Activated CD4-positive, alpha-beta T cell treated with anti-CD3 and anti-CD28 coated beads for 36 hours (primary cell): ENCODE results near the gene NFIA. TPM values are rescaled to one million over a fixed set of nuclear protein-coding genes. Genes with fewer than 3 reads are reported as not detected.

Experiments
- ATAC-seq: fragments of 200-7000 bp; cut with Tn5 transposase; one replicate; pipeline ENCODE4 v1.10.0; 2021; ENCODE audit warnings: mild to moderate bottlenecking, moderate library complexity
- CTCF ChIA-PET: fragments of 350-600 bp; sonication (Branson Sonifier 250); formaldehyde crosslinking; loops from one replicate; lab custom pipeline; 2021; ENCODE audit warnings: antibody characterized with exemption; lab: Charles Lee
- POLR2A ChIA-PET: fragments of 350-600 bp; sonication (Branson Sonifier 250); formaldehyde crosslinking; loops from one replicate; lab custom pipeline; 2021; ENCODE audit warnings: antibody characterized with exemption, inconsistent platforms; lab: Charles Lee
- DNase-seq: peaks from one replicate; pipeline ENCODE4 v3.0.0-alpha.2; 2020
- H3K27ac Mint-ChIP-seq: one replicate; pipeline ENCODE4 v1.8.0; 2021; ENCODE audit warnings: mixed read lengths
- H3K27me3 Mint-ChIP-seq: one replicate; pipeline ENCODE4 v1.8.0; 2021; ENCODE audit warnings: mixed read lengths
- H3K36me3 Mint-ChIP-seq: one replicate; pipeline ENCODE4 v1.8.0; 2021; ENCODE audit warnings: low read depth, mixed read lengths
- H3K4me1 Mint-ChIP-seq: one replicate; pipeline ENCODE4 v1.8.0; 2021; ENCODE audit warnings: mixed read lengths
- H3K4me3 Mint-ChIP-seq: one replicate; pipeline ENCODE4 v1.8.0; 2021; ENCODE audit warnings: mild to moderate bottlenecking, moderate library complexity, mixed read lengths
- H3K9me3 Mint-ChIP-seq: one replicate; pipeline ENCODE4 v1.8.0; 2021; ENCODE audit warnings: low read depth, mixed read lengths
- intact Hi-C, 2 experiments: fragments of 100-400 bp; cut with DNase I in 1 of 2; cut with micrococcal nuclease in 1 of 2; formaldehyde crosslinking; loops; one replicate each; pipeline versions ENCODE4 v1.14.2 to v1.15.1; 2022 to 2024; cut with DNase I, micrococcal nuclease
- total RNA-seq, 2 experiments: library from RNA; stranded (reverse); gene quantifications; one replicate each; pipeline ENCODE4 v1.2.3, GENCODE V29; 2021

NFIA gene
- total RNA-seq, 2 experiments from 2014 or later = 3.0 to 3.2 TPM

GRCh38 chr1:61395146-61395800 lies 312.9 kb downstream of the NFIA start:
- H3K27ac Mint-ChIP-seq = no peak overlapping the region
- ChIA-PET POLR2A (interaction anchor here (0.6 kb wide), 1 partner anchor 334 kb away, joined by 3 read pairs; no protein-coding TSS in a partner anchor), CTCF (no interaction called here)
- ATAC-seq = no peak
- H3K36me3 Mint-ChIP-seq = no peaks in the 10 kb centered on the region
- H3K4me3 Mint-ChIP-seq = no peak overlapping the region
- H3K4me1 Mint-ChIP-seq = no peaks in the 10 kb centered on the region
- H3K27me3 Mint-ChIP-seq = no peaks in the 10 kb centered on the region
- DNase-seq = no peak
- no peaks in the 10 kb centered on the region for H3K9me3 Mint-ChIP-seq
- intact Hi-C loops = no loop called here

GRCh38 chr1:61397495-61397894 lies 315.1 kb downstream of the NFIA start:
- H3K9me3 Mint-ChIP-seq = no peaks in the 10 kb centered on the region
- DNase-seq (no peak), ATAC-seq (no peak)
- H3K27ac Mint-ChIP-seq = no peak overlapping the region
- intact Hi-C loops = no loop called here
- H3K4me1 Mint-ChIP-seq = no peaks in the 10 kb centered on the region
- H3K27me3 Mint-ChIP-seq = no peaks in the 10 kb centered on the region
- CTCF ChIA-PET = interaction anchor here (0.5 to 0.8 kb wide), 2 partner anchors 21 to 129 kb away, joined by 3 to 4 read pairs; no protein-coding TSS in a partner anchor
- POLR2A ChIA-PET = no interaction called here
- no peaks in the 10 kb centered on the region for H3K36me3 Mint-ChIP-seq
- no peak overlapping the region for H3K4me3 Mint-ChIP-seq

GRCh38 chr1:61397935-61398334 lies 315.6 kb downstream of the NFIA start:
- no peak overlapping the region for H3K4me3 Mint-ChIP-seq
- no peaks in the 10 kb centered on the region for H3K27me3 Mint-ChIP-seq
- ATAC-seq (no peak), DNase-seq (no peak)
- H3K4me1 Mint-ChIP-seq = no peaks in the 10 kb centered on the region
- no peaks in the 10 kb centered on the region for H3K9me3 Mint-ChIP-seq
- no peaks in the 10 kb centered on the region for H3K36me3 Mint-ChIP-seq
- CTCF ChIA-PET = interaction anchor here (0.5 to 1.0 kb wide), 3 partner anchors 10 to 129 kb away, joined by 3 to 4 read pairs (median 3); no protein-coding TSS in a partner anchor
- intact Hi-C loops = no loop called here
- no peak overlapping the region for H3K27ac Mint-ChIP-seq
- POLR2A ChIA-PET = no interaction called here

GRCh38 chr1:61399199-61399598 lies 316.8 kb downstream of the NFIA start:
- no peaks in the 10 kb centered on the region for H3K27me3 Mint-ChIP-seq
- H3K4me3 Mint-ChIP-seq = no peak overlapping the region
- DNase-seq (no peak), ATAC-seq (no peak)
- H3K4me1 Mint-ChIP-seq = no peaks in the 10 kb centered on the region
- H3K27ac Mint-ChIP-seq = no peak overlapping the region
- POLR2A ChIA-PET = no interaction called here
- intact Hi-C loops = no loop called here
- CTCF ChIA-PET = no interaction called here
- no peaks in the 10 kb centered on the region for H3K9me3 Mint-ChIP-seq
- H3K36me3 Mint-ChIP-seq = no peaks in the 10 kb centered on the region

- no peak overlapping the region for H3K4me3 Mint-ChIP-seq
- no peaks in the 10 kb centered on the region for H3K36me3 Mint-ChIP-seq
- no peaks in the 10 kb centered on the region for H3K9me3 Mint-ChIP-seq
- ChIA-PET POLR2A (no interaction called here), CTCF (no interaction called here)
- H3K27me3 Mint-ChIP-seq = no peaks in the 10 kb centered on the region
- no peak for ATAC-seq
- no peak for DNase-seq
- no peak overlapping the region for H3K27ac Mint-ChIP-seq
- intact Hi-C loops = no loop called here
- H3K4me1 Mint-ChIP-seq = no peaks in the 10 kb centered on the region
Measured at GRCh38 chr1:61400131-61400770, 317.9 kb downstream of the NFIA start.

GRCh38 chr1:61400997-61401396 lies 318.6 kb downstream of the NFIA start:
- intact Hi-C loops = no loop called here
- Mint-ChIP-seq H3K9me3 (no peaks in the 10 kb centered on the region), H3K36me3 (no peaks in the 10 kb centered on the region), H3K27me3 (no peaks in the 10 kb centered on the region), H3K4me3 (no peak overlapping the region), H3K27ac (no peak overlapping the region), H3K4me1 (no peaks in the 10 kb centered on the region)
- DNase-seq = no peak
- no peak for ATAC-seq
- POLR2A ChIA-PET = no interaction called here
- CTCF ChIA-PET = no interaction called here

GRCh38 chr1:61403679-61404596 lies 321.6 kb downstream of the NFIA start:
- Mint-ChIP-seq H3K9me3 (no peaks in the 10 kb centered on the region), H3K27me3 (no peaks in the 10 kb centered on the region), H3K27ac (no peak overlapping the region), H3K4me3 (no peak overlapping the region), H3K4me1 (no peaks in the 10 kb centered on the region), H3K36me3 (peaks cover 14% of the 10 kb centered on the region)
- DNase-seq = no peak
- POLR2A ChIA-PET = no interaction called here
- intact Hi-C loops = no loop called here
- CTCF ChIA-PET = interaction anchor here (1.6 kb wide), 1 partner anchor 50 kb away, joined by 4 read pairs; no protein-coding TSS in a partner anchor
- ATAC-seq = no peak

- no peak for ATAC-seq
- ChIA-PET CTCF (interaction anchor here (1.6 kb wide), 1 partner anchor 51 kb away, joined by 4 read pairs; no protein-coding TSS in a partner anchor), POLR2A (no interaction called here)
- Mint-ChIP-seq H3K4me1 (no peaks in the 10 kb centered on the region), H3K9me3 (no peaks in the 10 kb centered on the region), H3K4me3 (no peak overlapping the region), H3K36me3 (peaks cover 14% of the 10 kb centered on the region), H3K27ac (no peak overlapping the region), H3K27me3 (no peaks in the 10 kb centered on the region)
- intact Hi-C loops = no loop called here
- DNase-seq = no peak
Measured at GRCh38 chr1:61404597-61405376, 322.4 kb downstream of the NFIA start.

GRCh38 chr1:61406467-61406866 lies 324.1 kb downstream of the NFIA start:
- Mint-ChIP-seq H3K27me3 (no peaks in the 10 kb centered on the region), H3K27ac (no peak overlapping the region), H3K9me3 (no peaks in the 10 kb centered on the region), H3K4me3 (no peak overlapping the region), H3K4me1 (no peaks in the 10 kb centered on the region), H3K36me3 (peaks cover 14% of the 10 kb centered on the region)
- no peak for ATAC-seq
- intact Hi-C loops = no loop called here
- POLR2A ChIA-PET = no interaction called here
- CTCF ChIA-PET = interaction anchor here (0.7 to 1.0 kb wide), 3 partner anchors 10 to 66 kb away, joined by 3 to 5 read pairs (median 3); no protein-coding TSS in a partner anchor
- no peak for DNase-seq

GRCh38 chr1:61412601-61413000 lies 330.2 kb downstream of the NFIA start:
- CTCF ChIA-PET = no interaction called here
- no peak overlapping the region for H3K27ac Mint-ChIP-seq
- POLR2A ChIA-PET = no interaction called here
- no peaks in the 10 kb centered on the region for H3K4me1 Mint-ChIP-seq
- intact Hi-C loops = no loop called here
- DNase-seq (no peak), ATAC-seq (no peak)
- H3K4me3 Mint-ChIP-seq = no peak overlapping the region
- peaks cover under 1% of the 10 kb centered on the region for H3K36me3 Mint-ChIP-seq
- no peaks in the 10 kb centered on the region for H3K9me3 Mint-ChIP-seq
- H3K27me3 Mint-ChIP-seq = no peaks in the 10 kb centered on the region

- Mint-ChIP-seq H3K27me3 (no peaks in the 10 kb centered on the region), H3K9me3 (no peaks in the 10 kb centered on the region), H3K4me1 (no peaks in the 10 kb centered on the region), H3K27ac (no peak overlapping the region), H3K4me3 (no peak overlapping the region), H3K36me3 (peaks cover 2% of the 10 kb centered on the region)
- CTCF ChIA-PET = interaction anchor here (0.6 kb wide), 1 partner anchor 35 kb away, joined by 3 read pairs; no protein-coding TSS in a partner anchor
- intact Hi-C loops = no loop called here
- DNase-seq = no peak
- no peak for ATAC-seq
- POLR2A ChIA-PET = no interaction called here
Measured at GRCh38 chr1:61419196-61419595, 336.8 kb downstream of the NFIA start.
